Measurements from ENCODE around the gene CHRNA4. TPM values are rescaled to one million over a fixed set of nuclear protein-coding genes. Genes with fewer than 3 reads are reported as not detected.

The CHRNA4 gene
- total RNA-seq, 1 experiment from 2014 or later = 0.37 TPM

DNA sequence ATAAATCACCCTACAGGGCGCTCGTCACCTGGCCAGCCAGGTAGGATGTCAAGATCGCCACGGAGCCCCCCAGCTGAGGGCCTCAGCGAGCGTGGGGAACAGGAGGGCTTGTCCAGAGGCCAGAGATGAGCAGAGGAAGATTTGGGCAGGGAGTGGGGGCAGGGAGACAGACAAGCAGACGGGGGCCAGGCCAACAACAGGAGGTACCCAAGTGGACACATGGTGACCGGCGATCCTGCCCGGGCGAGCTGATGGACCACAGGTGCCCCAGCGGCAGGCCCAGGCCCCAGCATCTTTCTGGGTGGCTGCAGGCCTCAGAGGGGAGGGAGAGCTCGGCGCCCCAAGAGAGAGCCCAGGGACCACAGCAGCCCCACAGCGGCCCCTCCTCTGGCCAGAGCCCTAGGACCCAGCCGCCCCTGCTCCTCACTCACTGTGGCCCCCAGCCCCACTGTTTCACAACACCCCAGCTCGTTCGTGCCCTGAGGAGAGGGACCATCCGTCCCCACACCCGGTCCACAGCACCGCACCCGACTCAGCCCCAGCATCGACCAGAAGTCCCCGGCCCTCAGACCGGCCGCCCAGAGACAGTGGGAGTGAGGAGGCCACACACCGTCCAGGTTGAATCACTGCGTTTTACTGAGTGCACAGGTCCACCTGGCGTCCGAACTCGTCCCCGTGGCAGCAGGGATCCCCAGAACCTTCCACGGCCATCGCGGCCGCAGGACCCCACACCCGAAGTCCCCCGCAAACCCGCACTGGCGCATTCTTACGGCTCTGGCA is 38.6 kb upstream of the CHRNA4 start:
- DNase-seq (ENCODE audit: low spot score) = no peak
- in situ Hi-C loops (cut with HindIII; ENCODE audit: low sequenced_read_pairs) = loop anchor here (10.0 to 25.0 kb wide), 2 partner anchors 112 to 195 kb away; partner anchors contain the start of gene COL20A1

DNA sequence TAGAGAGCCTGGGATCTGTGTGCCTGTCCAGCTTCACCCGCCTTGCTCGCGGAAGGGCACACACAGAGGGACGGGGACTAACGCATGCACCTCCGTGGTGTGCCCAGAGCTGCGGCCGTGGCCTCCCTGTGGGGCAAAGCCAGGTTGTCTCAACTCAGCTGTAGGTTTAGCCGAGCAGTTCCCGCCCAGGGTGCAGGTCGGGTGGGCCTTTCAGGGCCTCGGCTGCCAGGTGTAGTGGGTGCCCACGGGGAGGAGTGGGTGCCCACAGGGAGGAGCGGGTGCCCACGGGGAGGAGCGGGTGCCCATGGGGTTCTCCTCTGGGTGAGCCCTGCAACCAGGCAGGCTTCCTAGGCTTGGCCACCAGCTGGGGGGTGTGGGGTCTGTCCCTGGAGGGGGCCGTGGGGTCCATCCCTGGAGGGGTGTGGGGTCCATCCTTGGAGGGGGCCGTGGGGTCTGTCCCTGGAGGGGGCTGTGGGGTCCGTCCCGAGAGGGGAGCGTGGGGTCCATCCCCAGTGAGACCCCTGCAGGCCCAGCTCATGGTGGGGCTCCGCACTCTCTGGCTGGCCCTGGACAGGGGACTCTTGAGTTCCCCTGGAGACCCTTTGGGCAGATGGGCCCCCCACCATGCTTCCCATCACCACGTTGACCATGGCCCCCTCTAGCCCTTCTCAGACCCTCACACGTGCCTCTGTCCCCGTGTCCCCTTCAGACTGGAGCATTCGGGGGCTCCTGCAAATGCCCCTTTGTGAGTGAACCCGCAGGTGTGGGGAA is 37.8 kb upstream of the CHRNA4 start:
- DNase-seq (ENCODE audit: low spot score) = no peak
- in situ Hi-C loops (cut with HindIII; ENCODE audit: low sequenced_read_pairs) = loop anchor here (10.0 to 25.0 kb wide), 2 partner anchors 112 to 194 kb away; partner anchors contain the start of gene COL20A1

DNA sequence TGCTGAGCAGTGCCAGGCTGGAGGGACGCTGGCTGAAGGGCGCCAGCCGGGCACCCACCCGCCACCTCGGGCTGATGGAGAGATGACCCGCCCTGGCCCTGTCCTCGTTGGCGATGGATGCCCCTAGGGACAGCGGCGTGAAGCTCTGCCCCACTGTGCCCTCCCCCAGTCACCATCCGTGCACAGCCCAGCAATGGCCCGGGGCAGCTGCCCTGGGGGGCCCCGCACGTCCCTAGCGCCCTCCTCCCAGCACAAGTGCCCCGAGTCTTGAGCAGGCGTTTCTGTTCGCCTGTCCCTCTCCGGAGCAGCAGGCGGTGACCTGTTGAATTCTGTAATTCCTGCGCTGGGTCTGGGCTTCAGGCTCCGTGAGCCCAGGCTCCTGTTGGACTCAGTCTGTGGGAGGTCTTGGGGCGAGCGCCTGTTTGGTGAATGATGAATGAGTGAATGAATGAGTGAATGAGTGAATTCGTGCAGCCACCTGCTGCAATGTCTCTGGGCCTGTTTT is 36.8 kb upstream of the CHRNA4 start:
- in situ Hi-C loops (cut with HindIII; ENCODE audit: low sequenced_read_pairs) = loop anchor here (10.0 to 25.0 kb wide), 2 partner anchors 111 to 193 kb away; partner anchors contain the start of gene COL20A1

DNA sequence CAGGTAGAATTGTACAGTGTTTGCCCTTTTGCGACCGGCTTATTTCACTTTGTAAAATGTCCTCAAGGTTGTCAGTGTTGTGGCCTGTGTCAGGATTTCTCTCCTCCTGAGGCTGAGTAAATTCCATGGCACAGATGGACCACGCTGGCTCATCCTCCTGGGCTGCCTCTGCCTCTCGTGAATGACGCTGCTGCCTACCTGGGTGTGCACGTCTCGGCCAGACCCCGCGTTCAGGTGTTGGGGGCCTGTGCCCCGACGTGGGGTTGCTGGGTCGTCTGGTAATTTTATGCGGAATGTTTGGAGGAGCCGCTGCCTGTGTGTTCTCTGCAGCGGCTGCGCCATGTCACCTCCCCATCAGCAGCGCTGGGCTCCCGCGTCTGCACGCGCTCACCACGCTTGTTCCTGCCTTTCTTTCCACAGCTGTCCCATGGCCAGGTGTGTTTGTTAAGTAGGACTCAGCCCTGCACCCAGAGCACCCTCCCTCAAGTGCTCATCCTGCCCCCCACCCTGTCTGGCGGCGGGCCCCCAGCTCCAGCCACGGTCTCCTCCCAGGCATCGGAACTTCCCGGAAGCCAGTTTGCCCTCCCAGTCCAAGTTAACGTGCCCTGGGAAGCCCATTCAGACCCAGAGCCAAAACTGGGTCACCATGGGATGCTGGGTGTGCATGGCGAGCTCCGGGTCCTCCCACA is 36.1 kb upstream of the CHRNA4 start:
- no peak for DNase-seq (ENCODE audit: low spot score)
- in situ Hi-C loops (cut with HindIII; ENCODE audit: low sequenced_read_pairs) = loop anchor here (10.0 to 25.0 kb wide), 2 partner anchors 110 to 192 kb away; partner anchors contain the start of gene COL20A1

More for the DNA sequence above, 36.8 kb upstream of the CHRNA4 start:
- DNase-seq (ENCODE audit: low spot score) = no peak

DNA sequence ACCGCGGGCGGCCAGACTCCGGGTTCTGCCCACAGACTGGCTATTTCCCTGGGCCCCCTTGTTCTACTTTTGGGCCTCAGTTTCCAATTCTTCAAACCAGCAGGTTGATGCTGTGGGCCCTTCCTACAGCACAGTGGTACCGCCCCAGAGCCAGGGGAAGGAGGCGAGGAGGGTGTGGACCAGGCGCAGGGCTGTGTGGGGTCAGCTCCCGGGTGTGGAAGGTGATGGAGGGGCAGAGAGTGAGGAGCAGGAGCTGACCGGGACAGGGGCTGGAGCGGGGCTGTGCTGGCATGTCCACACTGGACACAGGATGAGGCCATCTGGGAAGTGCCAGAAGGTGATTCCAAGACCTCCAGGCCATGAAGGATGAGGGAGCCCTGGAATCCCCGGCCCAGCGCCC is 35.2 kb upstream of the CHRNA4 start:
- in situ Hi-C loops (cut with HindIII; ENCODE audit: low sequenced_read_pairs) = loop anchor here (10.0 to 25.0 kb wide), 2 partner anchors 109 to 191 kb away; partner anchors contain the start of gene COL20A1
- DNase-seq (ENCODE audit: low spot score) = no peak

DNA sequence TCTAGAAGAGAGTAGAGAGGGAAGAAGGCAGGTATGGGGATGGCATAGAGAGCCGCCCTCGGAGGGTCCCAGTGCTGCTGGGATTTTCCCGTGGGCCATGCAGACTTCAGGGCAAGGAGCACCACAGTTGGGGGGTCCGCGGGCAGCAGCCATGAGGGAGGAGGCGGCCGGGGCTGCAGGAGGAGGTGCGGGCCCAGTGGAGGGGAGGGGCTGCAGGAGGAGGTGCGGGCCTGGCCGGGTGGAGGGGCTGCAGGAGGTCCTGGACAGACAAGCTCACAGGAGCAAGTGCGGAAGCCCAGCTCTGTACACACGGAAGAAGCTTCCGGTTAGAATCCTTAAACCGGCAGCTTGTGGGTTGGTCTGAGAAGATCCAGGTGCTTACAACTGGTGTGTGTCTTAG is 34.6 kb upstream of the CHRNA4 start:
- no peak for DNase-seq (ENCODE audit: low spot score)
- in situ Hi-C loops (cut with HindIII; ENCODE audit: low sequenced_read_pairs) = loop anchor here (10.0 to 25.0 kb wide), 2 partner anchors 108 to 191 kb away; partner anchors contain the start of gene COL20A1

DNA sequence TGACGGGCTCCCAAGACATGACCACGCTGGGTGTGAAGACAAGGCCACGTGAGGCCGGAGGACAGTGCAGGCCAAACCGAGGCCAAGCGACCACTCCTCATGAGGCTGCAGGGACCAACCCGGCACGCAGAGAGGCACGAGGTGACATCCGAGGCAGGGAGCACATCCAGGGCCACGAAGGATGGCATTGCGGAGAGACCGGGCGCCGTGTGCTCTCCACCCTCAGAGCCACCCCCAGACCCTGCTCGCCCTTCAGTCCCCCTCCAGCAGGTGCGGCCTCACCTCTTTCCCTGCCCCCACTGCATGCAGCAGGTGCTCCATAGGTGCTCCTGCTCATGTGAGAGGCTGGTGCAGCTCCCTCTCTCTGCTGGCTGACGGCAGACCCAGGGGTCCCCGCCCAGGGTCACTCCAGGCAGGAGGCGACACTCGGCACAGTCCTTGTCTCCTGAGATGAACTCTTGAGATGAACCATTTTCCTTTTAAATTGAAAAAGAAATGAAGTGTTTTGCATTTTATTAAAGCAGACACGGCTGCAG is 33.8 kb upstream of the CHRNA4 start:
- in situ Hi-C loops (cut with HindIII; ENCODE audit: low sequenced_read_pairs) = loop anchor here (10.0 to 25.0 kb wide), 2 partner anchors 108 to 190 kb away; partner anchors contain the start of gene COL20A1
- DNase-seq (ENCODE audit: low spot score) = no peak

DNA sequence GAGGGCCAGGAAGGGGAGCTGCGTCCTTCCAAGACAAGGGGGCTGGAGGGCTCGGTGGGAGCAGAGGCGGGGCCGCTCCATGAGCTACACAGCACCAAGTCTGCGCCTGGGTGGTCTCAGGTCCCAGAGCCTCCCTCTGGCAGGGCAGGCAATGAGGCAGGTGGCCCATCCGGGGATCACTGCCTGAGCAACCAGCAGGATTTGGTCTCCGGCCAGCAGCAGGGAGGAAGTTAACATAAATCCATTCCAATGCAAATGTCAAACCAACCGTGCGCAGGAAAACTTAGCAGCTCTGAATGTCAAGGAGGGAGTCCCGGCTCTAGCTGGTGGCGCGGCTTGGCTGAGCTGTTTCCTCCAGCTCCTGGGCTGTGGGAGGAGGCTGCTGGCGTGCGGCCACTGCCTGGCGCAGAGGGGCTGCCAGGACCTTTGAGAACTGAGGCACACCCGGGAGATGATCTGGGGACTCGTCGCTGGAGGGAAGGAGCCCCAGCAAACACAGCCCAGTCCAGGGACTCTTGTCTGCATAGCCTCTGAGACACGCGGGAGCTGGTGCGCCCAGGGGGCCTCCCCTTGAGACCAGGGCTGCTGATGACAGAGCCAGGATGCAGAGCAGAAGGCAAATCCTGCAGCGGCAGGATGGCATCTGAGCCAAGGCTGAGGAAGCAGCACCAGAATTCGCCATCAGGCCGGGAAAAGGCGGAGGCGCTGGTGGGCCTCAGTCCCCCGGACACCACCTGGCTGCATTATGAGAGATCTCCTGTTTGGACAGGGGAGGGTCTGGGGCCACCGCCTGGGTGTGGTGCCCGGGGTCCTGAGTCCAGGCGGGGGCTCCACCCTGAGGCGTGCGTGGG is 33.1 kb upstream of the CHRNA4 start:
- in situ Hi-C loops (cut with HindIII; ENCODE audit: low sequenced_read_pairs) = loop anchor here (10.0 to 25.0 kb wide), 2 partner anchors 107 to 189 kb away; partner anchors contain the start of gene COL20A1
- peak; percentile 76 for DNase-seq (ENCODE audit: low spot score)

DNA sequence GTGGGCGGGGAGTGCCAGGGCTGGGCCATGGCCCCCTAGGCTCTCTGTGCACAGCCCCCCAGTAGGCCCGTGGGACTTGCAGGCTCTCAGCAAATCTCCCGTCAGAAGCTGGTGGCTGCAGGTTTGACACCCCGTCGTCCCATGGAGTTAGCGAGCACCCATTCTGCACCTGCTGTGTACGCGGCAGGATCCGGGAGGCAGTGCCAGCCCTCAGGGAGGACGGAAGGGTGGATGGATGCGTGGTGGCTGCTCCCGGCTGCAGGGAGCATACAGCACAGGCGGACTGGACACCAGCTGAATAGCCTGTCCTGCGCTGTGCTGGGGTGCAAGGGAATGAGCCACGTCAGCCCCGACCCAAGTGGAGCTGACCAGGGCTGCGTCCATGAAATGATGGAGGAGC is 32.4 kb upstream of the CHRNA4 start:
- in situ Hi-C loops (cut with HindIII; ENCODE audit: low sequenced_read_pairs) = loop anchor here (10.0 to 25.0 kb wide), 2 partner anchors 106 to 189 kb away; partner anchors contain the start of gene COL20A1
- DNase-seq (ENCODE audit: low spot score) = no peak

DNA sequence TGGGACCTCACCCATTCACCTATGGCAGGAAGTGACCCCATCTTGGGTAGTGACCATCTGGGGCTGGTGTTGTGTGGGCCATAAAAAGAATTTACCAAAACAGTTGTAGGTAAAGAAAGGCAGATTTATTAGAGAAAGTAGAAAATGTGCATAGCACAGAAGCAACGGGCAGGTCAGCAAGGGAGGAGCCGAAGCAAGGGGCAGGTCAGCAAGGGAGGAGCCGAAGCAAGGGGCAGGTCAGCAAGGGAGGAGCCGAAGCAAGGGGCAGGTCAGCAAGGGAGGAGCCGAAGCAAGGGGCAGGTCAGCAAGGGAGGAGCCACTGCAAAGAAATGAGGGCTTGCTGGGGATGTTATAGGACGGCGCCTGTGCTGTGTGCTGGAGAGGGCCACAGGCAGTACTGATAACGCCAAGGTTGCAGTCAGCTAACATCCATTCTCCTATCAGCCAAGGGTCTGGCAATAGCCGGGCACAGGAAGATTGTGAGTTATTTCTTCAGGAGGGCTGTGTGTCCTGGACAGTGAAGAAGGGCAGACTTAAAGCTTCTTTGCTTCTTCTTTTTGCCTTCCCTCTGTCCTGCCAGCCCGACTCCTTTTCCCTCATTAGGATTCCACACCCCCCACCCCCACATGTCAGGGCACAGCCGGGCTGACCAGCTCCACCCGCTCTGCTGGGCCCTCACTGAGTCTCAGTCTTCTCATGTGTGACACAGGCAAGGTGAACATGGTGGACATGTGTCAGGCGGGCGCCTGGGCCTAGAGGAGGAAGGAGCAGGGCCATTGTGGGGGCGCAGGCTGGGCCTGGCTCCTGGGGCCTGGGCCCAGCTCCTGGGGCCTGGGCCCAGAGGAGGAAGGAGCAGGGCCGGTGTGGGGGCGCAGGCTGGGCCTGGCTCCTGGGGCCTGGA is 31.6 kb upstream of the CHRNA4 start:
- in situ Hi-C loops (cut with HindIII; ENCODE audit: low sequenced_read_pairs) = loop anchor here (10.0 to 25.0 kb wide), 2 partner anchors 105 to 188 kb away; partner anchors contain the start of gene COL20A1
- no peak for DNase-seq (ENCODE audit: low spot score)

DNA sequence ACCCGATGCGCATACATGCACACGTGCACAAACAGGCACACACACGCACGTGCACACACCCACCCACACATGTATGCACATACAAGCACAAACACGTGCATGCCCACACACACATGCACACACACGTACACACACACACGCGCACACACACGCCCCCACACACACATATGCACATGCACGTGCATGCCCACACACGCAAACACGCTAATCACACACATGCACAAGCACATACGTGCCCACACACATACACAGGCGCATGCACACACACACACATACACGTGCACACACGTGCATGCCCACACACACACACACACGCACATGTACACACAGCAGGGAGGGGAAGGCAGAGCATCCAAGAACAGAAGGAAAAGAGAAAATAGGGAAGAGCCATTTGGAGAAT is 26.8 kb upstream of the CHRNA4 start:
- in situ Hi-C loops (cut with HindIII; ENCODE audit: low sequenced_read_pairs) = loop anchor here (25.0 kb wide), 1 partner anchor 101 kb away; the partner anchor contains the start of gene COL20A1
- DNase-seq (ENCODE audit: low spot score) = no peak

DNA sequence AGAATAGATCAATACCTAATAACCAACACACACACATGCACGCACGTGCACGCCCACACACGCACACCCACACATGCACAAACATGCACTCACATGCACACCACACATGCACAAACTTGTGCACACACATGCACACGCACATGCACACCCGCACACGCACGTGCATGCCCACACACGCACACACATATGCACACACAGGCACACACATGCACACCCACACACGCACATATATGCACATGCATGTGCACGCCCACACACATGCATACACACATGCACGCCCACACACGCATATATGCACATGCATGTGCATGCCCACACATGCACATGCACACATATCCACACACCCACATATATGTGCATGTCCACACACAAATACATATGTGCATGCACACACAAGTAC is 26.2 kb upstream of the CHRNA4 start:
- in situ Hi-C loops (cut with HindIII; ENCODE audit: low sequenced_read_pairs) = loop anchor here (25.0 kb wide), 1 partner anchor 100 kb away; the partner anchor contains the start of gene COL20A1
- DNase-seq (ENCODE audit: low spot score) = no peak

DNA sequence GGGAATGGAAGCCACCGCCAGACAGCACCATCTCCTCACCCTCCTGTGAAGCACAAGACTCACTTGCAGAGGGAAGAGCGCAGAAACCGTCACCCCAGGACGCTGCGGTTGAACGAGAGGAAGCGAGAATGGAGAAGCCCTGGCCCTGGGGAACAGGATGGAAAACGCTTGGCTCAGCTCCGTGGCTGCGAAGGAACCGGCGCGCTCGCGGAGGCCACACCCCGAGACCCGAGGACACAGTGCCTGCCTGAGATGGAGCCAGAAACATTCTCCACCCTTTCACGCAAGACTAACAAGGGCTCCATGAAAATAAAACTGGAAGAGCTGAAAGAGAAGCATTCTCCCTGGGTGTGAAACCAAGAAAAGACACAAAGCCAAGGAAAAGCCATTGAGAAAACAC is 25.3 kb upstream of the CHRNA4 start:
- no peak for DNase-seq (ENCODE audit: low spot score)
- in situ Hi-C loops (cut with HindIII; ENCODE audit: low sequenced_read_pairs) = loop anchor here (25.0 kb wide), 1 partner anchor 99 kb away; the partner anchor contains the start of gene COL20A1

DNA sequence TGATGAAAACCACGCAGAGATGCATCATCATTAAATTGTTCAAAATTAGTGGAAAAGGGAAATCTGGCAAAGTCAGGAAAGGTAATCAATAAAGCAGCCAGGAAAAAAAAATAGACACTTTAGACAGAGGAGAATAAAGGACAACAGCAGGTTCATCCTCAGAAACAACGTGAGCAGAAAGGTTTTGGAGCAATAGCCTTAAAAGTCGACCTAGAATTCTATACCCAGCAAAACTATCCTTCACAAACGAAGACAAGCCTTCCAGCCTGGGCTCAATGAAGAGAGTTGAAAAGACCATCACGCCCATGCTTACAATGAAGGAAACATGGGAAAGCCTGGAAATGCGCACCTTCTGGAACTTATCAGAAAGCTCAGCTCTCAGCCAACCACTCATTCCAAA is 24.7 kb upstream of the CHRNA4 start:
- in situ Hi-C loops (cut with HindIII; ENCODE audit: low sequenced_read_pairs) = loop anchor here (25.0 kb wide), 1 partner anchor 99 kb away; the partner anchor contains the start of gene COL20A1
- no peak for DNase-seq (ENCODE audit: low spot score)

DNA sequence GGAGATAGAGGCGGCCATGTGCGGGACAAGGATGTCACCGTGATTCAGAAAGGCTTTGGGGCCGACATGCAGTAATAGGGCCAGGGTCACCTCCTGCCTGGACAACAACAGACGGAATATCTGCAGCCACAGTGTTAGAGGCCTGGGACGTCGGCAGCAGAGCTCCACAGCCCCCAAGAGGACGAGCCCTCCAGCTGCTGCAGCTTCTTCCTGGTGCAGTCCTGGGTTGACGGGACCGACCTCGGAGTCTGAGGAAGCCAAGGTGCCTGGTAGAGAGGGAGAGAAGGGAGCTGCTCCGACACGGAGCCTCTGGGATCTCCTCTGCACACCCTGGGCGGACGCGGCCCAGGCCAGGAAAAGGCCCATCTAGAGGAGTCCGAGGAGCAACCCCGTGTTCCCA is 23.2 kb upstream of the CHRNA4 start:
- in situ Hi-C loops (cut with HindIII; ENCODE audit: low sequenced_read_pairs) = loop anchor here (25.0 kb wide), 1 partner anchor 97 kb away; the partner anchor contains the start of gene COL20A1
- no peak for DNase-seq (ENCODE audit: low spot score)

DNA sequence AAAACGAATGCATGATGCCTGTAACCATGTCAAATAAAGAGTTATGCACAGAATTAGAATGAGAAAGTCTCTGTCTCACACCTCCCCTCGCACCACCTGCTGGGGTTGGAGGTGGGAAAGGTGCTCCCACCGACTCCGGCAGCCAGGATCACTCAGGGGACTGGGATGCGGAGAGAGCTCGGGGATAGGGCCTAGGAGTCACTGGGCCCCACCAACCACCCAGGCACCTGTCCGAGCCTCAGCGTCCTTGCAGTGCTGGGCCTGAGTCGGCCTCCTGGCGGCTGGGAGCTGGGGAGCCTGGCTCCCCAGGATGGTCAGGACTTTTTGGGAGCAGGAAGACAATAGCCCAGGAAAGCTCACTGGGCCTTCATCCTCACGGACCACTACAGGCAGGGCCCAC is 22.4 kb upstream of the CHRNA4 start:
- in situ Hi-C loops (cut with HindIII; ENCODE audit: low sequenced_read_pairs) = loop anchor here (25.0 kb wide), 1 partner anchor 96 kb away; the partner anchor contains the start of gene COL20A1
- DNase-seq (ENCODE audit: low spot score) = no peak

Data from G401 (cell line).